Stimulated activated CD8-positive, alpha-beta memory T cell treated with anti-CD3 and anti-CD28 coated beads, Interleukin-7, amount 100 ng/mL, for 1 hour (primary cell): ENCODE results near the gene CLK3.
"Not testable (repeated sequence)": the region's sequence is repeated elsewhere in the genome, so short reads cannot be mapped to it uniquely, and the experiment has no call there.

Experiments used
- DNase-seq, 2 donors: peaks; one replicate each; pipeline ENCODE4 v3.0.0-alpha.2; 2020; ENCODE audit warnings: low read depth in 2 of 2

Gene CLK3

GRCh38 chr15:74642348-74642733 is 26.7 kb downstream of the CLK3 start:
- DNase-seq, result no peak

- DNase-seq, result no peak
Measured at GRCh38 chr15:74642734-74643664, 27.4 kb downstream of the CLK3 start.

- DNase-seq, result no peak
Measured at GRCh38 chr15:74643665-74644204, 28.1 kb downstream of the CLK3 start.

- no peak for DNase-seq
Measured at GRCh38 chr15:74646480-74646879, 30.8 kb downstream of the CLK3 start.

- no peak for DNase-seq
Measured at GRCh38 chr15:74648051-74648842, 32.6 kb downstream of the CLK3 start.

GRCh38 chr15:74651242-74651741 is 35.7 kb downstream of the CLK3 start:
- no peak for DNase-seq

- DNase-seq, result no peak
Measured at GRCh38 chr15:74653426-74654102, 37.9 kb downstream of the CLK3 start.

GRCh38 chr15:74655424-74655823 is 39.8 kb downstream of the CLK3 start:
- no peak for DNase-seq

- DNase-seq, result no peak
Measured at GRCh38 chr15:74656935-74657535, 41.4 kb downstream of the CLK3 start.

GRCh38 chr15:74657846-74658245 is 42.2 kb downstream of the CLK3 start:
- DNase-seq, result no peak

- DNase-seq, result not testable (repeated sequence)
Measured at GRCh38 chr15:74661280-74661679, 45.6 kb downstream of the CLK3 start.

GRCh38 chr15:74662064-74662860 is 46.6 kb downstream of the CLK3 start:
- DNase-seq, result no peak

- DNase-seq, result no peak
Measured at GRCh38 chr15:74663303-74664027, 47.8 kb downstream of the CLK3 start.

GRCh38 chr15:74664028-74664616 is 48.5 kb downstream of the CLK3 start:
- DNase-seq, result no peak

- no peak for DNase-seq
Measured at GRCh38 chr15:74664670-74665069, 49.0 kb downstream of the CLK3 start.

- no peak for DNase-seq
Measured at GRCh38 chr15:74667975-74668374, 52.3 kb downstream of the CLK3 start.

- no peak for DNase-seq
Measured at GRCh38 chr15:74669627-74670026, 54.0 kb downstream of the CLK3 start.

- no peak for DNase-seq
Measured at GRCh38 chr15:74674161-74674560, 58.5 kb downstream of the CLK3 start.

- DNase-seq, result no peak
Measured at GRCh38 chr15:74676801-74677200, 61.2 kb downstream of the CLK3 start.
